AG04449 (cell line): ENCODE data around the gene NUP50.

ENCODE experiments used
- CTCF ChIA-PET: fragments of 350-600 bp; formaldehyde crosslinking; extraction: SDS; loops from one replicate; lab custom pipeline; 2021; ENCODE audit warnings: antibody characterized with exemption; lab: Yijun Ruan, JAX
- POLR2A ChIA-PET: fragments of 400-600, 350-600 bp; formaldehyde crosslinking; extraction: SDS; loops from one replicate; lab custom pipeline; 2020; ENCODE audit warnings: antibody characterized with exemption, inconsistent platforms; lab: Yijun Ruan, JAX
- DNase-seq: peaks from one replicate; pipeline ENCODE4 v3.0.0-alpha.2; 2010; ENCODE audit warnings: low read depth, low spot score
- H3K4me3 ChIP-seq: 2 replicates; pipeline ENCODE4 v1.5.1; 2011; ENCODE audit warnings: low read depth, mild to moderate bottlenecking, control low read depth, low read length
- TF ChIP-seq, protein P1 (sequence below): IDR thresholded peaks from one replicate; pipeline ENCODE4 v1.5.1; 2011; ENCODE audit warnings: mild to moderate bottlenecking, moderate library complexity, low read length, control low read depth, inconsistent platforms; ENCODE audit not compliant: insufficient read depth; ENCODE audit errors: missing control alignments

NUP50 gene

DNA sequence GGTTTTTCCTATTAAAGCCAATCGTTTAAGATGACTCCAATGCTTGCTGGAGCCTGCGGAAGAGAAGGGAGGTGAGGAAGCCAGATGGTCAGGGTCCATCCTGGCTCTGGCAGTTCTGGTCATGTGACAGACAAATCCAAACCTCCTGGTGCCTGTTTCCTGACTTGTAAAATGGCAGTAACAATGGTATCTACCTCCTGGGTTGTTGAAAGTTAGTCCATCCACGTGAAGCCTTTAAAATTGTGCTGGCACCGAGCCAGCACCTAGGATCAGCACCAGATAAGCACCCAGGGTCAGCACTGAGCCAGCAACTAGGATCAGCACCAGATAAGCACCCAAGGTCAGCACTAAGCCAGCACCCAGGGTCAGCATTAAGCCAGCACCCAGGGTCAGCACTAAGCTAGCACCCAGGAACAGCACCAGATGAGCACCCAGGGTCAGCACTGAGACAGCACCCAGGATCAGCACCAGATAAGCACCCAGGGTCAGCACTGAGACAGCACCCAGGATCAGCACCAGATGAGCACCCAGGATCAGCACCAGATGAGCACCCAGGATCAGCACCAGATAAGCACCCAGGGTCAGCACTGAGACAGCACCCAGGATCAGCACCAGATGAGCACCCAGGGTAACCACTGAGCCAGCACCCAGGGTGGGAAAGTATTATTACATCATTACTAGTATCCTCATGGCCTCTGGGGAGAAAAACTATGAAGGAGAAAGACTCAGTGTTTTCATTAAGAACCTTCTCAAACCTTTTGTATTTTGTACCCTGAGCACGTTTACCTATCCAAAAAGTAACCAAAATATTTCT lies 59.8 kb downstream of the NUP50 start:
- no peak for DNase-seq
- TF ChIP-seq, protein P1, sequence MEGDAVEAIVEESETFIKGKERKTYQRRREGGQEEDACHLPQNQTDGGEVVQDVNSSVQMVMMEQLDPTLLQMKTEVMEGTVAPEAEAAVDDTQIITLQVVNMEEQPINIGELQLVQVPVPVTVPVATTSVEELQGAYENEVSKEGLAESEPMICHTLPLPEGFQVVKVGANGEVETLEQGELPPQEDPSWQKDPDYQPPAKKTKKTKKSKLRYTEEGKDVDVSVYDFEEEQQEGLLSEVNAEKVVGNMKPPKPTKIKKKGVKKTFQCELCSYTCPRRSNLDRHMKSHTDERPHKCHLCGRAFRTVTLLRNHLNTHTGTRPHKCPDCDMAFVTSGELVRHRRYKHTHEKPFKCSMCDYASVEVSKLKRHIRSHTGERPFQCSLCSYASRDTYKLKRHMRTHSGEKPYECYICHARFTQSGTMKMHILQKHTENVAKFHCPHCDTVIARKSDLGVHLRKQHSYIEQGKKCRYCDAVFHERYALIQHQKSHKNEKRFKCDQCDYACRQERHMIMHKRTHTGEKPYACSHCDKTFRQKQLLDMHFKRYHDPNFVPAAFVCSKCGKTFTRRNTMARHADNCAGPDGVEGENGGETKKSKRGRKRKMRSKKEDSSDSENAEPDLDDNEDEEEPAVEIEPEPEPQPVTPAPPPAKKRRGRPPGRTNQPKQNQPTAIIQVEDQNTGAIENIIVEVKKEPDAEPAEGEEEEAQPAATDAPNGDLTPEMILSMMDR = no peak
- ChIA-PET CTCF (no interaction called here), POLR2A (no interaction called here)
- H3K4me3 ChIP-seq = no peak overlapping the region

DNA sequence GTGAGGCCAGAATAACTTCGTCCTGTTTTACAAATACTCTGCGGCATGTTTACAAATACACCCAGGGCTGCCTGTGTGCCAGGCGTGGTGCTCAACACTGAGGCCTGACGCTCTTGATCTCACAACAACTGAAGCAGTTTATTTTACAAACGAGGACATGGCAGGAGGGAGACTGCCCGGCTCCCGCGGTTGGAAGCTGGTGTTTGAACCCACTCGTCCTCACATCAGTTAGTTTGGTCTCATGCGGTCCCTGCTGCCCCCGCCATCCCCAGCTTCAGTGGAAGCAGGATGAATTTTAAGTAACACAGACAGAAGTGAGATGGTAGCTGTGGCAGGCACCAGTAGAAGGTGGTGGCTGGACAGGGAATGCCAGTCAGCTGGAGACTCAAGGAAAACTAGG lies 60.6 kb downstream of the NUP50 start:
- TF ChIP-seq, protein P1 = no peak
- POLR2A ChIA-PET = no interaction called here
- no peak for DNase-seq
- CTCF ChIA-PET = no interaction called here
- no peak overlapping the region for H3K4me3 ChIP-seq

DNA sequence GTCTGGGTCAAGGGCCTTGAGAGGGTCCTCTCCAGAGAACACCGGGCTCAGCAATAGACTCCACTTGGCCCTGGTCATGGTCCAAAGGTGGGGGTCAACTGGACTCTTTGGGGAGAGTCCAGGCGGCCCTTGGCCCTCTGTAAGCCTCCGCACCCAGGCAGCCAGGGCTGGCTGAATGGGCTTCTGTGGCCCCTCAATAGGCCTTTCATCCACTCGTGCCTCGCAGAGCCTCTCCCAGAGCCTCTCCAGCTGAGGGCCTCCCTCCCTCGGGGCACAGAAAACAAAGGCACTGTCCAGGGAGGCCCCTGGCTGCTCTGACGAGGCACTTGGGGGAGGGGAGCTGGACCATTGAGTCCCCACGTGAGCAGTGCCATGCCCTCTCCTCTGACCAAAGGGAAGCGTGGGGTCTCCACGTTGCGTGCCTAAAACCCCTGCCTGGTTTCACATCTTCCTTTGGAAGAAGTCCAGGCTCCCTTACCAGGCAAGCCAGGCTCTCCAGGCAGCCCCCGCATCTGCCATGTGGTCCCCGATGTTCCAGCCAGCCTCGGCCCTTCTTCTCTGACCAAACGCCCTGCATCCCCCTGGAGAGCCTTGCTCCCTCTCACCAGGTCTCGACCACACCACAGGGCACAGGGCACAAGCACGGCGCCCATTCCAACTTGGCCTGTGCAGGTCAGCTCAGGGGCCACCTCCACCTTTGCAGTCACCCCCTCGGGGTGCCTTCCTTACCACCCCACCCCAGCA lies 61.4 kb downstream of the NUP50 start:
- DNase-seq = no peak
- TF ChIP-seq, protein P1 = no peak
- POLR2A ChIA-PET = no interaction called here
- H3K4me3 ChIP-seq = no peak overlapping the region
- CTCF ChIA-PET = no interaction called here

DNA sequence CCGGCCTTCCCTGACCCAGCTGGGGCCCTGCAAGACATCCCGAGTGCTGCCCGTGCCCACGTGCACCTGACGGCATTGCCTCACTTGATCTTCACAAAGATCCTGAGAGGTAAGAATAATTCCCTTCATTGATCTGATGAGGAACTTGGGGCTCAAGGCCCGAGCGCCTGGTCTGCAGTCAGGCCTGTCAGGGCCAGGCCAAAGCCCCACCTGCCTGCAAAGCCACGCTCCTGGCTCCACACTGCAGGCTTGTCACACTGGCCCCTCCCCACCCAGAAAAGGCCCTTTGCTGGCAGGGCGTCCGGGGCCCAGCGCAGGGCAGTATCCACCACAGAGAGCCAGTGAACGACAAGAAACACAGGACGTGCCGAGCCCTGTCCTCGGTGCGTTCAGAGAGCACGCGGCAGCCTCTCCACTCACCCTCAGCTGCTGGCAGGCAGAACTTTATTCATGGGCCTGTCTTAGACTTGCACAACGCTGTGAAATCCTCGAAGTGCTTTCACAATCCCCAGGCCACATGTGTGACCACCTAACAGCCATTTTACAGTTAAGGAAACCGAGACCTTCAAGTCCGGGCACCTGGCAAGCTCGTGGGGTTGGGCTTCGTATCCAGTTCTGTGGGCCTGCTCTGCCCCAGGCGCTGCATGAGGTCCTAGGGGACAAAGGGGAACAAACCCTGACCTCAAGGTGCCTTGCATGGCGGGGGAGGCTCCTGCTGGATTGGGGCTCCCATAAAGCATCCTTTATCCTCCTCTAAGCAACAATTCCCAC lies 62.2 kb downstream of the NUP50 start:
- ChIA-PET CTCF (interaction anchor here (0.8 kb wide), 1 partner anchor 16 kb away, joined by 3 read pairs; no protein-coding TSS in a partner anchor), POLR2A (no interaction called here)
- no peak for DNase-seq
- no peak overlapping the region for H3K4me3 ChIP-seq
- TF ChIP-seq, protein P1 = no peak

DNA sequence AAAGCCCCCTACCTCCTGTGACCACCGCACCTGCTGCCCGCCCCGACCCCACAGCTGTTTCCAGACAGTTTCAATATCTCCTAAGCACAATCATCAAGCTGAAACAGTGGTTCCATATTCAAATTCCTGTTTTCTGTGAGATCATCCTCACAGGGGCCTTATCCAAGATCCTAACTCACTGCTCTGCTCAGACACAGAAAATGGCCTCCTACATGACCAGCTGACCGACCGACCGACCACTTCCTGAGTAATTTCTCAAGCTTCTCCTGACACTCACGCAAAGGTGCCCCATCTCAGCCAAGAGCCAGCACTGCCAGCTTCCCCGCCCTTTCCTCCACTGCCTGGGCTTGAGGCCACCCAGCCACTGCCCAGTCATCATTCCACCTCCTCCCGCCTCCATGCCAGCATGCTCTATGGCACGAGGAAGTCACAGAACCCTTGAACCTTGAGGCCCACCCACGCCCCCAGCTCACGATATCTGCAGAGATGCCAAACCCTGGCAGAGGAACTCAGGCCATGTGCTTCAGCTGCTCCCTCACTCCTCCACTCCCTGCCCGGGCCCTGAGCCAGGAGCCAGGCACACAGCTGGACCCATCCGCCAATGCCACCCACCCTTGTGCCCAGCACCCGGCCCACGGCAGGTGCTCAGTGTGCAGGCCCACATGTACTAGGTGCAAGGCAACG lies 62.9 kb downstream of the NUP50 start:
- TF ChIP-seq, protein P1 = no peak
- POLR2A ChIA-PET = no interaction called here
- CTCF ChIA-PET = interaction anchor here (0.8 kb wide), 1 partner anchor 17 kb away, joined by 3 read pairs; no protein-coding TSS in a partner anchor
- DNase-seq = no peak
- no peak overlapping the region for H3K4me3 ChIP-seq
